K562 (cell line): ENCODE measurements around the gene PDLIM7. TPM values are rescaled to one million over a fixed set of nuclear protein-coding genes. Genes with fewer than 3 reads are reported as not detected.

Experiments
- CBFB ChIP-seq: sonication (generic); formaldehyde crosslinking; IDR thresholded peaks from 2 replicates; pipeline ENCODE4 v1.4.0; 2020; ENCODE audit warnings: mild to moderate bottlenecking, missing genetic modification reagents
- CBX1 ChIP-seq: sonication (generic); IDR thresholded peaks from 2 replicates; pipeline ENCODE4 v1.6.1; 2016; ENCODE audit warnings: antibody characterized with exemption, low read depth, mild to moderate bottlenecking
- CCNT2 ChIP-seq: IDR thresholded peaks from 2 replicates; pipeline ENCODE4 v1.6.1; 2011; ENCODE audit warnings: borderline replicate concordance, low read depth, mild to moderate bottlenecking, moderate library complexity, mixed read lengths, low read length; ENCODE audit not compliant: insufficient read length; ENCODE audit errors: extremely low read depth
- EP400 ChIP-seq: fragments of 450-650 bp; IDR thresholded peaks from 2 replicates; pipeline ENCODE4 v1.6.1; 2017; ENCODE audit warnings: antibody characterized with exemption, mild to moderate bottlenecking, moderate library complexity
- FOXA3 ChIP-seq, 2 experiments: fragments of 450-650 bp in 1 of 2; sonication (generic) in 1 of 2; formaldehyde crosslinking; IDR thresholded peaks in 1 of 2; conservative IDR thresholded peaks in 1 of 2; 2 replicates each; pipeline versions ENCODE4 v1.4.0 to v1.8.0; 2020 to 2022; ENCODE audit warnings: mild to moderate bottlenecking in 2 of 2, missing genetic modification reagents in 1 of 2
- LEF1 ChIP-seq: fragments of 450-650 bp; IDR thresholded peaks from 2 replicates; pipeline ENCODE4 v1.6.1; 2016; ENCODE audit warnings: mild to moderate bottlenecking
- NCOA4 ChIP-seq: fragments of 450-650 bp; IDR thresholded peaks from 2 replicates; pipeline ENCODE4 v1.6.1; 2018; ENCODE audit warnings: mild to moderate bottlenecking; ENCODE audit not compliant: partially characterized antibody
- PYGO2 ChIP-seq: fragments of 450-650 bp; IDR thresholded peaks from 2 replicates; pipeline ENCODE4 v1.6.1; 2016; ENCODE audit warnings: mild to moderate bottlenecking, missing genetic modification characterization, moderate library complexity, missing compliant biosample characterization
- ZNF444 ChIP-seq: fragments of 250-450 bp; sonication (Bioruptor Pico); IDR thresholded peaks from 2 replicates; pipeline ENCODE4 v1.4.0; 2020; ENCODE audit warnings: mild to moderate bottlenecking, moderate library complexity
- ZNF717 ChIP-seq: fragments of 250-450 bp; sonication (Bioruptor Pico); IDR thresholded peaks from 2 replicates; pipeline ENCODE4 v1.5.0; 2021
- ZZZ3 ChIP-seq: fragments of 450-650 bp; IDR thresholded peaks from 2 replicates; pipeline ENCODE4 v1.6.1; 2016; ENCODE audit warnings: antibody characterized with exemption, mild to moderate bottlenecking, moderate library complexity
- polyA plus RNA-seq, 8 experiments: library from polyadenylated mRNA; depleted of rRNA in 4 of 8; stranded (reverse) in 5 of 8; unstranded in 3 of 8; fragments of >200 nt; fragmentation: Nextera tagmentation in 2 of 8; fragmentation: Illumina TruSeq in 1 of 8; extraction: Ambion mirVana in 2 of 8; extraction: Trizol in 1 of 8; gene quantifications; 2 replicates each; pipeline versions ENCODE4 v1.2.1 to v1.2.3, GENCODE V29; 2011 to 2014; ENCODE audit warnings: inconsistent platforms in 1 of 8, missing spikeins in 1 of 8
- total RNA-seq, 7 experiments: library from RNA; depleted of rRNA in 6 of 7; stranded (reverse); fragments of >200 nt in 6 of 7; fragmentation: Illumina TruSeq in 2 of 7; extraction: Trizol in 2 of 7; gene quantifications; 2 replicates each; pipeline versions ENCODE4 v1.2.1 to v1.2.3, GENCODE V29; 2011 to 2021; ENCODE audit warnings: low replicate concordance in 1 of 7
- TF ChIP-seq, protein P1 (sequence below): fragments of 450-650 bp; formaldehyde crosslinking; IDR thresholded peaks from 2 replicates; pipeline ENCODE4 v1.4.0; 2022; ENCODE audit warnings: missing genetic modification characterization
- TF ChIP-seq, protein P2 (sequence below): fragments of 250-450 bp; sonication (Bioruptor Pico); IDR thresholded peaks from 2 replicates; pipeline ENCODE4 v1.8.0; 2021; ENCODE audit warnings: borderline replicate concordance, mild to moderate bottlenecking, moderate library complexity; ENCODE audit not compliant: poor library complexity, severe bottlenecking
- TF ChIP-seq, protein P3 (sequence below): fragments of 250-450 bp; sonication (Bioruptor Pico); IDR thresholded peaks from 2 replicates; pipeline ENCODE4 v1.5.0; 2020; ENCODE audit warnings: mild to moderate bottlenecking, borderline replicate concordance
- TF ChIP-seq, protein P4 (sequence below): fragments of 250-450 bp; sonication (Bioruptor Pico); IDR thresholded peaks from 2 replicates; pipeline ENCODE4 v1.8.0; 2021; ENCODE audit warnings: moderate library complexity, mild to moderate bottlenecking, inconsistent platforms
- TF ChIP-seq, protein P5 (sequence below): sonication (generic); formaldehyde crosslinking; IDR thresholded peaks from 2 replicates; pipeline ENCODE4 v1.8.1; 2023; ENCODE audit warnings: mild to moderate bottlenecking, missing genetic modification reagents
- TF ChIP-seq, protein P6 (sequence below): fragments of 150-350 bp; conservative IDR thresholded peaks from 2 replicates; pipeline ENCODE4 v1.6.1; 2014; ENCODE audit warnings: low read length

The PDLIM7 gene
- total and polyA plus RNA-seq, 9 of the 15 experiments (the other 6 are each of a cell fraction or from before 2014, with no cell fraction given) = 2.1 to 124 (median 32.6) TPM

DNA sequence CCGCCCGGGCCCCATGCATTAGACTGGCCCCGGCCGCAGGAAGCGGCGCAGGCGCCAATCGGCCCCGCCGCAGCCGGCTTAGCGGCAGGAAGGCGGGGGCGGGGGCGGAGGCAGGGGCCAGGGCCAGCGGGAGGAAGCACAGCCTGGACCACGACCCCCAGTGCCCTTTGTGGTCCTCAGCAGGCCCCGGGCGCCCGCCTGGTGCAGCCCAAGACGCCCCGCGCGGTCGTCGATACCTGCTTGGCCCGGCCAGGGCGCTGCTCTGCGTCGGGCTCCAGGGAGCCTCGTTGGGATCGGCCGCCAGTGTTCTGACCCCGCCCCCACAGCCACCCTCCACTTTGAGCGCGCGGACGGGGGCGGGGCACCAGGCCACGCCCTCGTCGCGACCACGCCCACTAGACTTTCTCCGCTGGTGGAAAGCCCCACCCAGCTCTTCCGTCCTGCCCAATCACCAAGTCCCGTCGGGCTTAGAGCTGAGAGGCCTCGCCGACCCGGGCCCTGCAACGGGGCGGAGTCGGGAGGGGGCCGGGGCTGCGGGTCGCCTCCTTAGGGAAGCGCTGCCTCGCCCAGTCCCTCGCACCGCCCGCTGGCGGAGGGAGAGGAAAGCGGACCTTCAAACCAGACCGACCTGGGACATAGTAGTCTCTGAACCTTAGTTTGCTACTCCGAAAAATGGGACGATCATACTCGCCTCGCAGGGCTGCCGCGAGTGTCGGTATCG lies at the start of gene PDLIM7 (continued):
- TF ChIP-seq, protein P1, sequence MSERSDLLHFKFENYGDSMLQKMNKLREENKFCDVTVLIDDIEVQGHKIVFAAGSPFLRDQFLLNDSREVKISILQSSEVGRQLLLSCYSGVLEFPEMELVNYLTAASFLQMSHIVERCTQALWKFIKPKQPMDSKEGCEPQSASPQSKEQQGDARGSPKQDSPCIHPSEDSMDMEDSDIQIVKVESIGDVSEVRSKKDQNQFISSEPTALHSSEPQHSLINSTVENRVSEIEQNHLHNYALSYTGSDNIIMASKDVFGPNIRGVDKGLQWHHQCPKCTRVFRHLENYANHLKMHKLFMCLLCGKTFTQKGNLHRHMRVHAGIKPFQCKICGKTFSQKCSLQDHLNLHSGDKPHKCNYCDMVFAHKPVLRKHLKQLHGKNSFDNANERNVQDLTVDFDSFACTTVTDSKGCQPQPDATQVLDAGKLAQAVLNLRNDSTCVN (CRISPR knock-in tag) = no peak
- TF ChIP-seq, protein P2, sequence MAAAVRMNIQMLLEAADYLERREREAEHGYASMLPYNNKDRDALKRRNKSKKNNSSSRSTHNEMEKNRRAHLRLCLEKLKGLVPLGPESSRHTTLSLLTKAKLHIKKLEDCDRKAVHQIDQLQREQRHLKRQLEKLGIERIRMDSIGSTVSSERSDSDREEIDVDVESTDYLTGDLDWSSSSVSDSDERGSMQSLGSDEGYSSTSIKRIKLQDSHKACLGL (CRISPR knock-in tag) = no peak
- TF ChIP-seq CBFB (CRISPR knock-in tag) (no peak), FOXA3 (CRISPR knock-in tag; conservative IDR thresholded peaks at IDR 0.05 in 1 of 2, IDR thresholded peaks at IDR 0.05 in 1 of 2) (0 out of 4 replicates have a peak, but pooled peaks of 1 of the 2 experiments have one; percentile 4), LEF1 (no peak), EP400 (peak; percentile 51), ZNF444 (CRISPR knock-in tag) (no peak), ZZZ3 (no peak), CBX1 (peak; percentile 98), ZNF717 (CRISPR knock-in tag) (no peak), PYGO2 (tag) (0 out of 2 replicates have a peak, but pooled peaks have one; percentile 17), CCNT2 (peak; percentile 78), NCOA4 (no peak)
- TF ChIP-seq, protein P3, sequence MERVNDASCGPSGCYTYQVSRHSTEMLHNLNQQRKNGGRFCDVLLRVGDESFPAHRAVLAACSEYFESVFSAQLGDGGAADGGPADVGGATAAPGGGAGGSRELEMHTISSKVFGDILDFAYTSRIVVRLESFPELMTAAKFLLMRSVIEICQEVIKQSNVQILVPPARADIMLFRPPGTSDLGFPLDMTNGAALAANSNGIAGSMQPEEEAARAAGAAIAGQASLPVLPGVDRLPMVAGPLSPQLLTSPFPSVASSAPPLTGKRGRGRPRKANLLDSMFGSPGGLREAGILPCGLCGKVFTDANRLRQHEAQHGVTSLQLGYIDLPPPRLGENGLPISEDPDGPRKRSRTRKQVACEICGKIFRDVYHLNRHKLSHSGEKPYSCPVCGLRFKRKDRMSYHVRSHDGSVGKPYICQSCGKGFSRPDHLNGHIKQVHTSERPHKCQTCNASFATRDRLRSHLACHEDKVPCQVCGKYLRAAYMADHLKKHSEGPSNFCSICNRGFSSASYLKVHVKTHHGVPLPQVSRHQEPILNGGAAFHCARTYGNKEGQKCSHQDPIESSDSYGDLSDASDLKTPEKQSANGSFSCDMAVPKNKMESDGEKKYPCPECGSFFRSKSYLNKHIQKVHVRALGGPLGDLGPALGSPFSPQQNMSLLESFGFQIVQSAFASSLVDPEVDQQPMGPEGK (CRISPR knock-in tag) = no peak
- TF ChIP-seq, protein P4, sequence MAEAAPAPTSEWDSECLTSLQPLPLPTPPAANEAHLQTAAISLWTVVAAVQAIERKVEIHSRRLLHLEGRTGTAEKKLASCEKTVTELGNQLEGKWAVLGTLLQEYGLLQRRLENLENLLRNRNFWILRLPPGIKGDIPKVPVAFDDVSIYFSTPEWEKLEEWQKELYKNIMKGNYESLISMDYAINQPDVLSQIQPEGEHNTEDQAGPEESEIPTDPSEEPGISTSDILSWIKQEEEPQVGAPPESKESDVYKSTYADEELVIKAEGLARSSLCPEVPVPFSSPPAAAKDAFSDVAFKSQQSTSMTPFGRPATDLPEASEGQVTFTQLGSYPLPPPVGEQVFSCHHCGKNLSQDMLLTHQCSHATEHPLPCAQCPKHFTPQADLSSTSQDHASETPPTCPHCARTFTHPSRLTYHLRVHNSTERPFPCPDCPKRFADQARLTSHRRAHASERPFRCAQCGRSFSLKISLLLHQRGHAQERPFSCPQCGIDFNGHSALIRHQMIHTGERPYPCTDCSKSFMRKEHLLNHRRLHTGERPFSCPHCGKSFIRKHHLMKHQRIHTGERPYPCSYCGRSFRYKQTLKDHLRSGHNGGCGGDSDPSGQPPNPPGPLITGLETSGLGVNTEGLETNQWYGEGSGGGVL (CRISPR knock-in tag) = no peak
- TF ChIP-seq, protein P5, sequence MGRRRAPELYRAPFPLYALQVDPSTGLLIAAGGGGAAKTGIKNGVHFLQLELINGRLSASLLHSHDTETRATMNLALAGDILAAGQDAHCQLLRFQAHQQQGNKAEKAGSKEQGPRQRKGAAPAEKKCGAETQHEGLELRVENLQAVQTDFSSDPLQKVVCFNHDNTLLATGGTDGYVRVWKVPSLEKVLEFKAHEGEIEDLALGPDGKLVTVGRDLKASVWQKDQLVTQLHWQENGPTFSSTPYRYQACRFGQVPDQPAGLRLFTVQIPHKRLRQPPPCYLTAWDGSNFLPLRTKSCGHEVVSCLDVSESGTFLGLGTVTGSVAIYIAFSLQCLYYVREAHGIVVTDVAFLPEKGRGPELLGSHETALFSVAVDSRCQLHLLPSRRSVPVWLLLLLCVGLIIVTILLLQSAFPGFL (CRISPR knock-in tag) = no peak
- TF ChIP-seq, protein P6, sequence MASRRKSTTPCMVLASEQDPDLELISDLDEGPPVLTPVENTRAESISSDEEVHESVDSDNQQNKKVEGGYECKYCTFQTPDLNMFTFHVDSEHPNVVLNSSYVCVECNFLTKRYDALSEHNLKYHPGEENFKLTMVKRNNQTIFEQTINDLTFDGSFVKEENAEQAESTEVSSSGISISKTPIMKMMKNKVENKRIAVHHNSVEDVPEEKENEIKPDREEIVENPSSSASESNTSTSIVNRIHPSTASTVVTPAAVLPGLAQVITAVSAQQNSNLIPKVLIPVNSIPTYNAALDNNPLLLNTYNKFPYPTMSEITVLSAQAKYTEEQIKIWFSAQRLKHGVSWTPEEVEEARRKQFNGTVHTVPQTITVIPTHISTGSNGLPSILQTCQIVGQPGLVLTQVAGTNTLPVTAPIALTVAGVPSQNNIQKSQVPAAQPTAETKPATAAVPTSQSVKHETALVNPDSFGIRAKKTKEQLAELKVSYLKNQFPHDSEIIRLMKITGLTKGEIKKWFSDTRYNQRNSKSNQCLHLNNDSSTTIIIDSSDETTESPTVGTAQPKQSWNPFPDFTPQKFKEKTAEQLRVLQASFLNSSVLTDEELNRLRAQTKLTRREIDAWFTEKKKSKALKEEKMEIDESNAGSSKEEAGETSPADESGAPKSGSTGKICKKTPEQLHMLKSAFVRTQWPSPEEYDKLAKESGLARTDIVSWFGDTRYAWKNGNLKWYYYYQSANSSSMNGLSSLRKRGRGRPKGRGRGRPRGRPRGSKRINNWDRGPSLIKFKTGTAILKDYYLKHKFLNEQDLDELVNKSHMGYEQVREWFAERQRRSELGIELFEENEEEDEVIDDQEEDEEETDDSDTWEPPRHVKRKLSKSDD = no peak
